CD4-positive, alpha-beta T cell treated with Interleukin-10 for 1 hour (primary cell): Measurements from ENCODE around the gene TMEM236.

Source experiments
- DNase-seq: peaks from one replicate; pipeline ENCODE4 v3.0.0-alpha.2; 2020

TMEM236 gene

DNA sequence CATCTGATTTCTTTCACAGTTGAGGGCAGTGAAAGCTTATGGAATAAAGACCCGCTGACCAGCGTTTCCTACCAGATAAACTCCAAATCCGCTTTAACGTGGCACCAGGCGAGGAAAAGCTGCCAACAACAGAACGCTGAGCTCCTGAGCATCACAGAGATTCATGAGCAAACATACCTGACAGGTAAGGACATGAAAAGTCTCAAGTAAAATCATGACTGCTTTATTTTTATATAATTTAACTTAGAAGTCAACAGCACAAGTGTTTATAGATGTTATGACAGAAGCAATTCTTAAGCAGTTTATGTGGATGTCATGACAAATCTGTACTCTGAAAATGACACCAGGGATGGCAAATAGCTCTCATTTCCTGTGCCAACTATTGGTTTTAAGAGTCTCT, 81.7 kb downstream of the TMEM236 start:
- DNase-seq, result no peak

DNA sequence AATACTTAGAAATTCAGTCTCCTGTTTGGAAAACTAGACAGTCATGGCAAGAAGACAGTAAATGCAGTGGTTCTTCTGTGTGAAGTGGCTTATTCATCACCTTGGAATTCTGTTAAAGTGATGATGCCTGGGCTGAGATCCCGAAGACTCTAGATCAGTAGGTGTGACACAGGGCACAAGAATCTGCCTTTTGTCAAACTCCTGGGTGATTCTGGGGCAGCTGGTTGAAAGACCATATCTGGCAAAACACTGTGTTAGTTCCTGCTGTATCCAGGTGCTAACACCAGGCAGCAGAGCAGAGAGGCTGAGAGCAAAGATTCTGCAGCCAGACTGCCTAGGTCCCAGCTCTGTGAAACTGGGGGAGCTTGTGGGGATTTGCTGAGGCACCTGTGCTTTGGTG, 83.7 kb downstream of the TMEM236 start:
- no peak for DNase-seq

DNA sequence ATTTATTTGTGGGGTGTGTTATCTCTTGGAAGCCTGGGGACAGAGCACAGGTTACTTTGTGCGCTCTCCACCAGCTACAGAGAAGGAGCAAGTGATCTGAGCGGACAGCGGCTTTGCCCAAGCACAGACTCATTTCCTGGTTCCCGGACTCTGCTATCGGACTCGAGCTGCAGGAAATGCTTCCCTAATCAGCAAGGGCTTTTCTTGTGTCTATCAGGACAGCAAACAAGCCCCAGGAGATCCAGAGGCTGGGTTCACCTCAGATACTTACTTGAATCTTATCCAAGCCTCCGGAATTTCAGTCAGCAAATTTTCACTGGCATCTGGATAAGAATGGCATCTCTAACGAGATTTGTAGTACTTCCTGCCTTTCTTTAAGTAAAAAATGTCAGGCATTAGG, 84.9 kb downstream of the TMEM236 start:
- no peak for DNase-seq

DNA sequence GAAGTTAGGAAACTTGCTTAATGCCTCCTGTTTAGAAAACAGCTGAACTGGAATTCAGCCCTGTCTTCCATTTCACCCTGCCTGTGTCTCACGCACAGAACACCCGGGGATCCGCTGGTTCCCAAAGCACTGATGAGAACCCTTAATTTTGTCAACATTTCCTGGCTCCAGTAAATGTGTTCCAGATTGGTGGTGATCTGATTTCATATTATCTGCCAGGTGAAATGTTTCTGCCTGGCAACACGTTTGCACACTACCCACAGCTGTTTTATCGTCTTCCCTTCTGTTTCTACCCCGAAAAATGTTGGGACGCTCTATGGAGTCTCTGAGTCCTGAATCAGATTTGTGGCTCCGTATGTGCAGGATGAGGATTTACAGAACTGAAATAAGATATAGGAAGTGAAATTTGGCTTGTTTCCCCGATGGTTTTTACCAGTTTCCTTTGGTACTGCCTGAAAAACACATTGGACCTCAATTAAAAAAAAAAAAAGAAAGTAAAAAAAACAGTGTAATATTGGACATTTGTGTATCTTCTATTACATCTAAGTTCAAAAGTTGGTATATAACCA, 86.2 kb downstream of the TMEM236 start:
- DNase-seq, result no peak

DNA sequence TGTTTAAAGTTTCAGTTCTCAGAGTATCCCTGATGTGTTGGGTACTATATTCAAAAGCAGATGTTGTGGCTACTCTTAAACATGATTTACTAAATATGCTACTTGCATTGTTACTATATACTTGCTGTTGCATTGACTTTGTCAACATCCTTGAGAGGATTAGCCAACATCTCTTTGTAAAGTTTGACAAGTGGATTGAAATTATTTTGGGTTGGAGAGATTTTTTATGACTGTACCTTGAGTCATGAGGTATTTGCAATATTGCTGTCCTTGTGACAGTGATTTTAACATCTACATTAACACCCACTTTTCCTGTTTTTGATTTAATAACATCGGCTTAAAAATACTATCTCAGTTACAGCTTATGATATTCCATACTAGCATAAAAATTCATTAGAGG, 89.0 kb downstream of the TMEM236 start:
- DNase-seq, result no peak

DNA sequence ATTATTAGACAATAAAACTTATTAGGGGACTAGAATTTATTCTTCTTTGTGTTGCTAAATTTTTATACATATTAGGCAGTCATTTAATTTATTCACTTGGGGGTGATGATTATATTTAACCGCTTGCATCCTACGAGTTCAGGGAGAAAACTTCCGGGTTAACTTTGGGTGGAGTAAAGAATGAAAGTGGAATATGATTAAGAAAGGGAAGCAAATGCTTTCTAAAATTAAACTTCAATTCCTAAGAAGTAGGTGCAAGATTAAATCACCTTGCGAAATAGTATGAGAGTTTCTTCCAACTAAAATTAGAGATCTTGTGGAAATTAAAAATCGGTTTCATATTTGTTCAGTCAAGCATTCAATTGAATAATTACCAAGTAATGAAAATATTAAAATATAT, 90.6 kb downstream of the TMEM236 start:
- no peak for DNase-seq

DNA sequence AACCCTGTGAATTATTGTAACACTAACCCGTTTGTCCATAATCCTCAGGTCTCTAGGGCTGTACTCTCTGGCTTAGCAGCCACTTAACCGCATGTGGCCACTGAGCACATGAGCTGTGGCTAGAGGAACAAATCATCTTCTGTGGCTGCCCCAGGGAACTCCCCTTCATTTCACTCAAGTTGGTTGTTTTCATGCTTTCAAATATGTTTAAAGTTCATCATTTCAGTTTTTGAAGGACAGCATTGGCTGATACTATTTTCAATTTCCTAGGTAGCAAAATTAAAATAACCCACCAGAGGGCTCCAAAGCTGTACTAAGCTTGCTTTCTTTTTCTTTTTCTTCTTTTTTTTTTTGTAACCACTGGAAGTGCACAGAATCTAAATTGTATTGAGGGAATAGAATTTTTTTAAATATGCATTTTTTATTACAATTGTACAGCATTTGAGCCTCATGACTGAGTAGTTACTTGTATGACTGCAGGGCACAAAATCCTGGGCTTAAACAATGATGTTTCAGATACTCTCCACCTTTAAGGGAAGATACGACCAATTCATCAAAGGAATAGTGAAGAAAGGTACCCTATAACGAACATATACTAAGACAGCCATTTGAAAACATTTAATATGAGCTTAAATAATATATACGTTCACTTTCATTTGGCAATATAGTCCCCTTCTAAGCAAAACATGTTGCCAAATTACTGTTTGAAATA, 95.7 kb downstream of the TMEM236 start:
- DNase-seq, result no peak

DNA sequence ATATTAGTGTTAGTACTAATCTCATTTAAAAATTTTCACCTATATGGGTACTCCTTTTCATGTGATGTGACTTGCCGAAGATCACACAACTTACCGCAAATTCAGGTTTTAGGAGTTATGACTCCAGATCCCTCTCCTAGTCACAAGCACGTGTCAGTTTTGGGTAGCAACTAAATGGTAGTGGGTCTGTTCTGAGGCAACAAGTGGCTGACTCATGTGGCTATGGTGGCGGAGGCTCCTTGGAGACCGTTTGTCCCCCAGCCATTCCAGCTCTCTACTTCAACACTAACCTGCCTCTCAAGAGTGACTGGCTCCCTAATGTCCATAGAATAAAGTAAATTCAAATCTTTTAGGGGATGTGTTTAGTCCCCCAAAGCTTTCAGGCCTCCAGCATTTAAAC, 96.6 kb downstream of the TMEM236 start:
- no peak for DNase-seq
